NK-92 treated with Interleukin-12 subunit alpha and Interleukin-12 subunit beta, amount 100 ng/mL, for 24 hours (cell line): ENCODE results near the gene ABCC2.
"Not testable (repeated sequence)": the region's sequence is repeated elsewhere in the genome, so short reads cannot be mapped to it uniquely, and the experiment has no call there.

Source experiments
- DNase-seq: peaks from one replicate; lab custom pipeline; 2025; lab: John Stamatoyannopoulos, UW

Gene ABCC2

GRCh38 chr10:99895066-99895465, 112.6 kb downstream of the ABCC2 start:
- not testable (repeated sequence) for DNase-seq

GRCh38 chr10:99895867-99896266, 113.4 kb downstream of the ABCC2 start:
- DNase-seq = no peak
